ENCODE results near the gene ESPNL.

ESPNL gene

DNA sequence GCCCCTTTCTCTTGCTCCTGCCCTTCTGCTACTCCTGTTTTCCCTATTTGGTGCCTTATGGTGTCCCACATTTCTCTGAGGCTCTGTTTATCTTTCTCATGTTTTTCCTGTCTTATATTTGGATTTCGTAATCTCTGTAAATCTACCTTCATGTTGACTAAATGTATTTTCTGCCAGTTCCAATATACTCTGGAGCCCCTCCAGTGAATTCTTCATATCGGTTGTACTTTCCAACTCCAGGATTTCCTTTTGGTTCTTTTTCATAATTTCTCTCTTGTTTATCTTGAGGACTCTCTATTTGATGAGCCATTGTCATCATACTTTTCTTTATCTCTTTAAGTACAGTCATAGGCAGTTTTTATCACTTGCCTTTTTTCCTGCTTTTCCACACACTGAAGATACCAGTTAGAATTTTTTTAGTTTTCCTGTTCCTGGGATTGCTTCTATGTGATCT lies 20.2 kb upstream of the ESPNL start:
- no peak for DNase-seq (ENCODE audit: low read depth)
- no peak overlapping the region for H3K4me3 ChIP-seq (replicated peaks; ENCODE audit: low read depth, low read length)
- TF ChIP-seq, protein P1, sequence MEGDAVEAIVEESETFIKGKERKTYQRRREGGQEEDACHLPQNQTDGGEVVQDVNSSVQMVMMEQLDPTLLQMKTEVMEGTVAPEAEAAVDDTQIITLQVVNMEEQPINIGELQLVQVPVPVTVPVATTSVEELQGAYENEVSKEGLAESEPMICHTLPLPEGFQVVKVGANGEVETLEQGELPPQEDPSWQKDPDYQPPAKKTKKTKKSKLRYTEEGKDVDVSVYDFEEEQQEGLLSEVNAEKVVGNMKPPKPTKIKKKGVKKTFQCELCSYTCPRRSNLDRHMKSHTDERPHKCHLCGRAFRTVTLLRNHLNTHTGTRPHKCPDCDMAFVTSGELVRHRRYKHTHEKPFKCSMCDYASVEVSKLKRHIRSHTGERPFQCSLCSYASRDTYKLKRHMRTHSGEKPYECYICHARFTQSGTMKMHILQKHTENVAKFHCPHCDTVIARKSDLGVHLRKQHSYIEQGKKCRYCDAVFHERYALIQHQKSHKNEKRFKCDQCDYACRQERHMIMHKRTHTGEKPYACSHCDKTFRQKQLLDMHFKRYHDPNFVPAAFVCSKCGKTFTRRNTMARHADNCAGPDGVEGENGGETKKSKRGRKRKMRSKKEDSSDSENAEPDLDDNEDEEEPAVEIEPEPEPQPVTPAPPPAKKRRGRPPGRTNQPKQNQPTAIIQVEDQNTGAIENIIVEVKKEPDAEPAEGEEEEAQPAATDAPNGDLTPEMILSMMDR (IDR thresholded peaks at IDR 0.05; ENCODE audit: low read length, missing control alignments) = no peak

DNA sequence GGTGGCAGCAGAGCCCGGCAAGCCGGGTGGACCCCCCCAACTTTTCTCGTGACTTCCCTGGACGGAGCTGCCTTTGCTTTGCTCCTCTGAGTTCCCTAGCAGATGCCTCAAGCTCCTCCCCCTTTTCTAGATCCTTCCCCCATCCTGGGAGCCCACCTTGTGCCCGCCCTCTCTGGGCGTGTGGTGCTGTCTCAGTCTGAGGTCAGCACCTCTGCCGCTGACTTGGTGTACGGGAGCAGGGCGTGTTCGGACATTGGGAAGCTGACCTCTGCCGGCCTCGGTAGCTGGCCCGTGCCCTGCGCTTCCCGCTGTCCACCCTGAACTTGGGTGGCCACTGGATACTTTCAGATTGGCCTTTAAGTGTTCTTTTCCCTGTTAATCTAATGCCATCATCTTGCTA lies 19.6 kb upstream of the ESPNL start:
- no peak overlapping the region for H3K4me3 ChIP-seq (replicated peaks; ENCODE audit: low read depth, low read length)
- DNase-seq (ENCODE audit: low read depth) = no peak
- TF ChIP-seq, protein P1 (IDR thresholded peaks at IDR 0.05; ENCODE audit: low read length, missing control alignments) = no peak

DNA sequence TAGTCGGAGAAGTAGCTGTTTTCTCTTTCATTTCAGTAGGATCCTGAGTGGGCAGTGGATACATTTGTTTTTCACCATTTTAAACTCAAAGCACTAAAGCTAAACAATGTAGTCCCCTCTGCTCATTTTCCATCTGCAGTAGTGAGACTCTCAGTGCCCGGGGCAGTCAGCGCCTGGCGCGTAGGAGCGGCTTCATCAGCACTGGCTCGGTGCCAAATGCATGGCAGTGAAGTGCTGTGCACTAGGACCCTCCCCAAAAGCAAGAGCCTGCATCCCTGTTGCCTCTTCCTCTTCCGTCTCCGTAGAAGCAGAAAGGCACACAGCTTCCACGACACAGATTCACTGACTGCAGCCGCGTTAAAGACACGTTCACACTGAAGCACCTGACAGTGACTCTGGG lies 19.0 kb upstream of the ESPNL start:
- no peak overlapping the region for H3K4me3 ChIP-seq (replicated peaks; ENCODE audit: low read depth, low read length)
- DNase-seq (ENCODE audit: low read depth) = no peak
- TF ChIP-seq, protein P1 (IDR thresholded peaks at IDR 0.05; ENCODE audit: low read length, missing control alignments) = no peak

DNA sequence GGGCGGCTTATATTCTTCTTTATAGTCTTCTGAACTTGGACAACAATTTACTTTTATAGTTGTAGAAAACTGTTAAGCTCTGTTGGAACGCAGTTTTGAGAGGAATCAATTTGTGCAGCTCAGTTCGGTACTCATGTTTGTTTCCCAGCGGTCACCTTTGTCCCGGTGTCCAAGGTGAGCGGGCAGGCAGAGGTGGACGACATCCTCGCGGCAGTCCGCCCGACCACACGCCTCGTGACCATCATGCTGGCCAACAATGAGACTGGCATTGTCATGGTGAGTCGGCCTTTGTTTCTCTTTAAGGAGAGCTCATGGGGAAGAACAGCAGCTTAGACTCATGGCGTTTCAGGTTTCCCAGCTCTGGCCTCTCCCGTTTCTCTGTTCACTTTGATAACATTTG lies 18.6 kb upstream of the ESPNL start:
- no peak overlapping the region for H3K4me3 ChIP-seq (replicated peaks; ENCODE audit: low read depth, low read length)
- no peak for DNase-seq (ENCODE audit: low read depth)
- TF ChIP-seq, protein P1 (IDR thresholded peaks at IDR 0.05; ENCODE audit: low read length, missing control alignments) = no peak

DNA sequence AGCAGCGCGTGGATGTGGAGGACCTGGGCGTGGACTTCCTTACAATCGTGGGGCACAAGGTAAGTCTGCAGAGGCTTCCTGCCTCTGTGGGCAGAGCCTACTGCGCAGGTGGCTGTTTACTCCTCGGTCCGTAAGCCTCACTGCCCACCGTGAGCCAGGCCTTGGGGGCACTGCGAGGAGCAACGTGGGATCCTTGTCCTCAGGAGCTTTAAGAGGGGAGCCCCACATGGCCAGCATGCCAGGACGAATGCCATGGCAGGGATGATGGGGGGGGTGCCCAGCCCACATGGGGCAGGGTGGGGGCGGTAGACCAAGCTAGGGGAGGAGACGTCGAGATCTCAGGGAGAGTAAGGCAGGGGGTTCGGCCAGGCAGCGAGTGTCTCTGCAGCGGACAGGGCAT lies 18.0 kb upstream of the ESPNL start:
- no peak for DNase-seq (ENCODE audit: low read depth)
- TF ChIP-seq, protein P1 (IDR thresholded peaks at IDR 0.05; ENCODE audit: low read length, missing control alignments) = no peak
- H3K4me3 ChIP-seq (replicated peaks; ENCODE audit: low read depth, low read length) = no peak overlapping the region

DNA sequence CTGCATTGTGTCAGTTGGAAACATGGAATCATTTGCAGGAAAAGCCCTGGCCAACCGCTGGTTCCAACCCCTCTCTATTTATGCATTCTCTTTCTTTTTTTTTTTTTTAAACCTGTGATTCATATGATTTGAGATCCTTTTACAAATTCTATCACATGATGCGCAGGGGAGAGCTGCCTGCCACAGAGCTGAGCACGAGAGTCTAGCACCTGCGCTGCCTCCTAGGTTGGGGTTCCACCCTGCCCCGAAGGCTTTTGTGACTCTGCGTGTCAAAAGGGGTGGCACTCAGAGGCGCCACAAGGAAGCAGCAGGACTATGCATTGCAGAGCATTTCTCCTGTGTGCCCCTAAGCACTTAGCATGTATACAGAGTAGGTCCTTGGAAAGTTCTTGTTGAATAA lies 17.3 kb upstream of the ESPNL start:
- no peak for DNase-seq (ENCODE audit: low read depth)
- TF ChIP-seq, protein P1 (IDR thresholded peaks at IDR 0.05; ENCODE audit: low read length, missing control alignments) = no peak
- H3K4me3 ChIP-seq (replicated peaks; ENCODE audit: low read depth, low read length) = no peak overlapping the region

DNA sequence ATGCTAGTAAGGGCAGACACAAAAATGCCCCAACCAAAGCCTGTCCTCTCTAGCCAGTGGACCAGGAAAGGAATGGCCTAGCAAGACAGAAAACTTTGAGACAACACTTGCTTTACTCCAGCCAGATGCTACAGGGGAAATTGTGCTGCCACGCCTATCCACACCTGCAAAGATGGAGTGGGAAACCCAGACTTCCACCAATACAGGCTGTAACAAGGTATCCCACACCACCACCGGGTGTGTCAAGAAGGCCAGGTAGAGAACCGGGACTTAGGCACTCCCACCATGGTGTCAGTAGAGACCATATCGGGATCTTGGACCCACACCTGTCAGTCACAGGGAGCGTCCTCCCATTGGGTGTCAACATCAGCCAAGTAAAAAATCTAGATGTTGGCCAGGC lies 16.2 kb upstream of the ESPNL start:
- H3K4me3 ChIP-seq (replicated peaks; ENCODE audit: low read depth, low read length) = no peak overlapping the region
- TF ChIP-seq, protein P1 (IDR thresholded peaks at IDR 0.05; ENCODE audit: low read length, missing control alignments) = no peak
- DNase-seq (ENCODE audit: low read depth) = no peak
